ENCODE data around the gene APOB.

Gene APOB

DNA sequence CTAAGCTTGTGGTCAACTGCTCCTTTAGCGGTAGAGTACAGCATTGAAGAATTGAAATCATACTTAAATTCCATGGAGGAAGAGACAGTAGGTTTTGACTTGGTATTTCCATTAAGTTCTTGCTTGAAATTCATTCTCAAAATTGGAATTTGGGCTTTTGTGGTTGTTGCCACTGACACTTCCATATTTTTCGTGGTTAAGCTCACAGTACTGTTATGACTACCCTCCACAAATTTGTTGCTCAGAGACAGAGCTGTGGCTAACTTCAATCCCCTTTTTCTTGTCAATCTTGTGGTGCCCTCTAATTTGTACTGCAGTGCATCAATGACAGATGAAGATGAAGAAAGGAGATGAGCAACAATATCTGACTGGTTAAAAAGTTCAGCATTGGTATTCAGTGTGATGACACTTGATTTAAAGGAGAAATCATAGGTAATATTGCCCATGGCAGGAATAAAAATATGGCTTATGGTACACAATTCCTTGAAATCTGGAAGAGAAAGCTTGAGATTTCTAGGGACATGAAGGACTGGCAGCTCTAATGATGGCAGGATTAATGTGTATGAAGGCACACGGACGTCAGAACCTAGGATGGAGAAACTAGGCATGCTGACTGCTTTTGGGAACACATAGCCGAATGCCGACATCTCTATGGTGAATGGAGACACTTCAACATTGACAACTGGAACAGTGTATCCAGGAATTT lies 37.3 kb downstream of the APOB start:
- Mint-ChIP-seq H3K9me3 (no peaks in the 10 kb centered on the region), H3K36me3 (ENCODE audit: insufficient read depth) (no peaks in the 10 kb centered on the region), H3K27me3 (peaks cover 24% of the 10 kb centered on the region), H3K27ac (ENCODE audit: low read depth) (no peak overlapping the region), H3K4me3 (no peak overlapping the region), H3K4me1 (no peaks in the 10 kb centered on the region)
- ATAC-seq (replicated peaks; ENCODE audit: extremely low read depth, poor library complexity, severe bottlenecking) (no peak), DNase-seq (ENCODE audit: low spot score in 2 of 2) (no peak)

DNA sequence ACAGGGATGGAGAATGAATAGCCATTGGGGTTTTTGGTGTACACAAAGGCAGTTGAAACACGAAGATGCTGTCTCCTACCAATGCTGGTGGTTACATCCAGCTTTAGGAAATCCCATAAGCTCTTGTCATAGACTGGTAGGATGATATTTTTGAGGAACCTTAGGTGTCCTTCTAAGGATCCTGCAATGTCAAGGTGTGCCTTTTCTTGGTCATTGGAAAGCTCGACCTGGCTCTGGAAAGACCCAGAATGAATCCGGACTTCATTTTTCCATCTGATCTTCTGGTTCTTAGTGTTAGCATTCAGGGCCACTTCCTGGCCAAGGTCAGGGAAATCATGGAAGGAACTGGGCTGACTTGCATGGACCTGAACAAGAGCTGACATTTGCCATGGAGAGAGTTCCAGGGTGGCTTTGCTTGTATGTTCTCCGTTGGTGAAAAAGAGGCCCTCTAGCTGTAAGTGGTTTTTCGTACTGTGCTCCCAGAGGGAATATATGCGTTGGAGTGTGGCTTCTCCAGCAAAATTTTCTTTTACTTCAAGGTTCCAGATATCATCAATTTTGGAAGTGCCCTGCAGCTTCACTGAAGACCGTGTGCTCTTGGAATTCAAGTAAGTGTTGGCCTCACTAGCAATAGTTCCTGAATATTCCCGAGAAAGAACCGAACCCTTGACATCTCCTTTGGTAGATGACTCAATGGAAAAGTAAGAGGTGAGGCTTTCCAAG lies 38.0 kb downstream of the APOB start:
- H3K27ac Mint-ChIP-seq (ENCODE audit: low read depth) = no peak overlapping the region
- H3K27me3 Mint-ChIP-seq = peaks cover 24% of the 10 kb centered on the region
- DNase-seq (ENCODE audit: low spot score in 2 of 2) = no peak
- no peak overlapping the region for H3K4me3 Mint-ChIP-seq
- no peaks in the 10 kb centered on the region for H3K9me3 Mint-ChIP-seq
- H3K36me3 Mint-ChIP-seq (ENCODE audit: insufficient read depth) = no peaks in the 10 kb centered on the region
- no peaks in the 10 kb centered on the region for H3K4me1 Mint-ChIP-seq
- no peak for ATAC-seq (replicated peaks; ENCODE audit: extremely low read depth, poor library complexity, severe bottlenecking)

DNA sequence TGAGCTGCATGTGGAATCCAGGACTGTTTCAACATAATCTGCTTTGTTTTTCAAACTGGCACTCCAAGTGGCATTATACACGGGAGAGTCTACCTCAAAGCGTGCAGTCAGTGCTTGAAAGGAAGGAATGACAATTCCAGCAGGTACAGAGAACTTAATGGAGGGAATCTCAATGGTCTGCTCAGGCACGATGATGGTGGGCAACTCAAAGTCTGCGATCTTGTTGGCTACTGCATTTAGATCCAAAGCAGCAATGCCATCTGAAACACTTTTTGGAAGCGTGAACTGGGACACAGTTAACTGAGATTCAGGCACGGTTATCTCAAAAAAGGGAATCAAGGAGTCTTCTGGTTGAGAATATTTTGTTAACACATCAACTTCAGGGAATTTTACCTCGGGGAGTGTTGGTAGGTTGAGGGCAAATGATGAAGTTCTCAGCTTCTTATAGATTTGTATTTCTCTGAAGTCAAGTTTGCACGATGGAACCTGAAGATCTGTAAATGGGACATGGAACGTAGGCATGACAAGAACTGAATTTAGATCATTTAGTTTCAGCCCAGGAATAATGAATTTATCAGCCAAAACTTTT lies 38.7 kb downstream of the APOB start:
- peaks cover 24% of the 10 kb centered on the region for H3K27me3 Mint-ChIP-seq
- no peaks in the 10 kb centered on the region for H3K36me3 Mint-ChIP-seq (ENCODE audit: insufficient read depth)
- H3K4me3 Mint-ChIP-seq = no peak overlapping the region
- no peaks in the 10 kb centered on the region for H3K9me3 Mint-ChIP-seq
- no peaks in the 10 kb centered on the region for H3K4me1 Mint-ChIP-seq
- ATAC-seq (replicated peaks; ENCODE audit: extremely low read depth, poor library complexity, severe bottlenecking) = no peak
- DNase-seq (ENCODE audit: low spot score in 2 of 2) = no peak
- H3K27ac Mint-ChIP-seq (ENCODE audit: low read depth) = no peak overlapping the region

DNA sequence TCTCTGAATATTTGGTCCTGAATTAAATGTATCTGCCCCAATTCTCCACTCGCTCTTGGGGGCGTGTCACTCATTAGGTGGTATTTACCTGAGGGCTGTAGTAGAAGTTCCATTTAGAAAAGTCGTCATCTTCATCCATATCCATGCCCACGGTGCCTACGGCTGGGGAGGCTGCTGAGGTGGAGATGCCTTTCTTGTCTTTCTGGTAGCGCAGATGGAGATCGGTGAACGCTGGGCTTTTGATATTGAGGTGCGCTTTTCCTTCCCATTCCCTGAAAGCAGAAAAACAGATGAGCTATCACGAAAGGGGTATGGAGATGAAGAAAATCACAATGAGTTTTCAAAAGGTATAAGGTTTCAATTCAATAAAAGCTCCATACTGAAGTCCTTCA lies 39.7 kb downstream of the APOB start:
- no peak overlapping the region for H3K27ac Mint-ChIP-seq (ENCODE audit: low read depth)
- peaks cover 24% of the 10 kb centered on the region for H3K27me3 Mint-ChIP-seq
- no peaks in the 10 kb centered on the region for H3K36me3 Mint-ChIP-seq (ENCODE audit: insufficient read depth)
- no peak overlapping the region for H3K4me3 Mint-ChIP-seq
- no peaks in the 10 kb centered on the region for H3K4me1 Mint-ChIP-seq
- H3K9me3 Mint-ChIP-seq = no peaks in the 10 kb centered on the region
- ATAC-seq (replicated peaks; ENCODE audit: extremely low read depth, poor library complexity, severe bottlenecking) = no peak
- no peak for DNase-seq (ENCODE audit: low spot score in 2 of 2)

DNA sequence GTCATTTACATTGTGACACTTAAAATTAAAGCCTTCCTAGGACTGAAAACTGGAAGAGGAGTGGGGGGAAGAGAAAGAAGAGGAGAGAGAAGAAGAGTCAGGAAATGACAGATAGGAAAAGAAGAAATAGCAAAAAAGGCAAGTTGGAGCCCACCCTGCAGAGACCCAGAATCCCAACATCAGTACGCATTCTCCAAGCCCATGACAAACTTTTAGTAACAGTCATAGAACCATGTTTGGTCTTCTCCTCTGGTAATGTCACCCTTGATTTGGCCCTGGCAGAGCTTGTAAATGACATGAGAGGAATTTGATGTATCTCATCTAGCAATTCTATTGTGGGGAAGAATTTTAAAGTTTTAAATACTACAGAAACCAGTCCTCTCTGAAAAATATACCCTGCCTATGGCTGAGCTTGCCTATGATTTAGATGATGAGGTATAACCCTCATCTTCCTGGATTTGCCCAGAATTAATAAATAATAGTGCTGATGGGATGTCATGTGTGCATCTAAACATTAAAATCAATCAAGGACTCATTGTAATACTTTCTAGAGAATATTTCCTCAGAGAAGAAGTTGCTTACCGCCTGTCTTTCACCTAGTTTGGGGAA lies 40.2 kb downstream of the APOB start:
- ATAC-seq (replicated peaks; ENCODE audit: extremely low read depth, poor library complexity, severe bottlenecking) = no peak
- Mint-ChIP-seq H3K9me3 (no peaks in the 10 kb centered on the region), H3K4me1 (no peaks in the 10 kb centered on the region), H3K27me3 (peaks cover 24% of the 10 kb centered on the region), H3K36me3 (ENCODE audit: insufficient read depth) (no peaks in the 10 kb centered on the region), H3K4me3 (no peak overlapping the region), H3K27ac (ENCODE audit: low read depth) (no peak overlapping the region)
- DNase-seq (ENCODE audit: low spot score in 2 of 2) = no peak

DNA sequence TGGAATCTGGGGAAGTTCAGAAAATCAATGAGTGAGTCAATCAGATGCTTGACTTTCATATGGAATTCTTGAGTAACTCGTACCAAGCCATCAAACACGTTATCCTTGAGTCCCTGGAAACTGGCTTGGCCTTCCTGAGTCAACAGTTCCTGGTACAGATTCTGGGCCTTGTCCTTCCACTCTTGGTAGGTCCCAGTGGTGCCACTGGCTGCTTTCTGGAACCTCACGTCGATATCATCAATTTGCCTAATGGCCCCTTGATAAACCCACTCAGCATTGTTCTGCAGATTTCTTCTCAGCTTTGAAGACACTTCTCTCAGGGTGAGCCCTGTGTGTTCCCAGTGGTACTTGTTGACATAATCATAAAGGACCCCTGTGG lies 41.1 kb downstream of the APOB start:
- H3K27ac Mint-ChIP-seq (ENCODE audit: low read depth) = no peak overlapping the region
- ATAC-seq (replicated peaks; ENCODE audit: extremely low read depth, poor library complexity, severe bottlenecking) (no peak), DNase-seq (ENCODE audit: low spot score in 2 of 2) (no peak)
- no peaks in the 10 kb centered on the region for H3K36me3 Mint-ChIP-seq (ENCODE audit: insufficient read depth)
- H3K4me3 Mint-ChIP-seq = no peak overlapping the region
- H3K9me3 Mint-ChIP-seq = no peaks in the 10 kb centered on the region
- H3K4me1 Mint-ChIP-seq = no peaks in the 10 kb centered on the region
- H3K27me3 Mint-ChIP-seq = peaks cover 15% of the 10 kb centered on the region

DNA sequence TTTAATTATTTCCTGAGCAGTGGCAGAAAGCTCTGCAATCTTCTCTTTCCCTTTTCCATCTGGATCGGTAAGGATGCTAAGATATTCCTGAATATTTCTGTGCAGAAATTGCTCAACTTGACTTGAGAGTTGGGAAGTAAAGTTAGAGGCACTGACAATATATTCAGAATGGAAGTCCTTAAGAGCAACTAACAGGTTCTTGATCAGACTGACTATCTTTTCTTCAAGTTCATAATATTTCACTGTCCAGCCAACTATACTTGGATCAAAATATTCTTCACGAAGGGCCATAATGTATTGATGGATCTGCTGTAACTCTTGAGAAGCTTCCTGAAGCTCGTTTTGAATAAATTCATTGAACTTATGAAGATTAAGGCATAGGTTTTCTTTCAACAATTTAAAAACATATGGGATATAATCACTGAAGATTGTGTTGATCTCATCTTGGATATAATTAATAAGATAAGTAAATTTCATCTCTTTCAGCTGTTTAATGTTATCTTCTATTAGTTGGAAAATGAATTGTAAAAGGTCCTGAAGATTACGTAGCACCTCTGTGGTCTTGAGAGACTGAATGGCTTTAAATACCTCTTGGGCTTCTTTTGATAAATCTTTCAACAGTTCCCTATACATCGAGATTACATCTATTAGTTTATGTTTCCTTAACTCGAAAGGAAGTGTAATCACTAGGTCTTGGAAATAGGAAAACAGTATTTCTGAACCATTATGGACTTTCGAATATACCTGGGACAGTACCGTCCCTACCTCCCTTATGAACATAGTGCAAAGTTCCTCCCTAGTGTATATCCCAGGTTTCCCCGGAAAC lies 41.7 kb downstream of the APOB start:
- Mint-ChIP-seq H3K4me1 (no peaks in the 10 kb centered on the region), H3K27me3 (peaks cover 14% of the 10 kb centered on the region), H3K36me3 (ENCODE audit: insufficient read depth) (no peaks in the 10 kb centered on the region), H3K4me3 (no peak overlapping the region), H3K27ac (ENCODE audit: low read depth) (no peak overlapping the region), H3K9me3 (no peaks in the 10 kb centered on the region)
- DNase-seq (ENCODE audit: low spot score in 2 of 2) (no peak), ATAC-seq (replicated peaks; ENCODE audit: extremely low read depth, poor library complexity, severe bottlenecking) (no peak)

DNA sequence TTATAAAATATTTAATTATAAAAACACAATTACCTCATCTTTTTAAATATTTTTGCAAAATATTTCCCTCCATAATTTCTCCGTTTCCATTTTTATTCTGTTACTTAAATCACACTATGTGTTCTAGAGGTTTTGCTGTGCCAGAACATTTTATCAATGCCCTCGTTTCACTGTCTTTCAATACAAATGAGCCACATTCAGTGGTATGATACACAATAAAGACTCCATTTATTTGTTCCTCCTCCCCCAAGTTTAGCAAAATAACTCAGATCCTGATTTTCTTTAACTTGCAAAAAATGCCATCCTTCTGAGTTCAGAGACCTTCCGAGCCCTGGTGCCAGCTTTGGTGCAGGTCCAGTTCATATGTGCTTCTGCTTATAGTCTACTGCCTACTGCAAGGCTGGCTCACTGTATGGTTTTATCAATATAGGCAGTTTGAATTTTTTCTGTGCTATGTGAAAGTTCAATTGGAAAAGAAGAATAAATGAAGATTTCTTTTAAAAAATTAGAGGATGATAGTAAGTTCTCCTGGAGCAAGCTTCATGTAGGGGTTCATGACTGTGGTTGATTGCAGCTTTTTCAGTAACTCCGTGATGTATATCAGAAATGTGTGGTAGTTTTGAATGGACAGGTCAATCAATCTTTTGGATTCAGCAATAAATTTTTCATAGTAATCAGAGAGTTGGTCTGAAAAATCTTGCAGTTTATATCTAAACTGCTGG lies 42.5 kb downstream of the APOB start:
- Mint-ChIP-seq H3K27ac (ENCODE audit: low read depth) (no peak overlapping the region), H3K4me3 (no peak overlapping the region), H3K9me3 (no peaks in the 10 kb centered on the region), H3K27me3 (peaks cover 14% of the 10 kb centered on the region), H3K4me1 (no peaks in the 10 kb centered on the region), H3K36me3 (ENCODE audit: insufficient read depth) (no peaks in the 10 kb centered on the region)
- DNase-seq (ENCODE audit: low spot score in 2 of 2) (no peak), ATAC-seq (replicated peaks; ENCODE audit: extremely low read depth, poor library complexity, severe bottlenecking) (no peak)

DNA sequence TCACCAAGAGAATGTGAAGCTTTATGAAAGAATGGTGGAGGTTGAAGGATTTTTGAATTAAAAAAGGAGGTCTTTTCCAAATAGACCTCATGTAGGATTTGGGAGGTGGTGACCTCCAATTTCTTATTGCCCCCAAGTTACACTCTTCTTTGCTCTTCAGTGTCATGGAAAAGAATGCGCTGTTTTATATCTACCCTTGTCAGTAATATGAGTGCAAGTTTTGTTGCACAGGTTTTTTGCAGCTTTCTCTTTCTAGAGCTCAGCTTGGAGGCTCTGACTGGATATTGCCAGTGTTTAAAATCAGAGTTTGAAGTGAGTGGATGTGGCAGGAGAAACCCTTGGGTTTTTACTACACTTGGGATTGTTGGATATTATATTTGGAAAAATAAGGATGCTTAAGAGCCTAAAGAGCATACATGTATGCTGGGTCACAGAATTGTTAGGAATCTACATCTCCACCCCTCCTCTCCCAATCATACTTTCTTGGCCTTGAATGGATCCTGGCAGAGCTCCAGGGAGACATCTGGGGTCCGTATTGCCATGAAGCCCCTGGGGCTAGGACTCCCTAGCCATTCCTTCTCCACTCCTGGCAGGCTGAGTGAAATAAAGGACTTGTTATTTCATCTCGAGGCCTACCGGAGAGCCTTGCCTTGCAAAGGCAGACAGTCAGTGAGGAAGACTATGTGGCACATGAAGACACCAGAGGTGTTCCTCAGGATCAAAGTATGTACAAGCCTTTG lies 43.8 kb downstream of the APOB start:
- Mint-ChIP-seq H3K27ac (ENCODE audit: low read depth) (no peak overlapping the region), H3K27me3 (peaks cover 14% of the 10 kb centered on the region), H3K4me1 (no peaks in the 10 kb centered on the region), H3K9me3 (no peaks in the 10 kb centered on the region), H3K36me3 (ENCODE audit: insufficient read depth) (no peaks in the 10 kb centered on the region), H3K4me3 (no peak overlapping the region)
- ATAC-seq (replicated peaks; ENCODE audit: extremely low read depth, poor library complexity, severe bottlenecking) (no peak), DNase-seq (ENCODE audit: low spot score in 2 of 2) (no peak)

DNA sequence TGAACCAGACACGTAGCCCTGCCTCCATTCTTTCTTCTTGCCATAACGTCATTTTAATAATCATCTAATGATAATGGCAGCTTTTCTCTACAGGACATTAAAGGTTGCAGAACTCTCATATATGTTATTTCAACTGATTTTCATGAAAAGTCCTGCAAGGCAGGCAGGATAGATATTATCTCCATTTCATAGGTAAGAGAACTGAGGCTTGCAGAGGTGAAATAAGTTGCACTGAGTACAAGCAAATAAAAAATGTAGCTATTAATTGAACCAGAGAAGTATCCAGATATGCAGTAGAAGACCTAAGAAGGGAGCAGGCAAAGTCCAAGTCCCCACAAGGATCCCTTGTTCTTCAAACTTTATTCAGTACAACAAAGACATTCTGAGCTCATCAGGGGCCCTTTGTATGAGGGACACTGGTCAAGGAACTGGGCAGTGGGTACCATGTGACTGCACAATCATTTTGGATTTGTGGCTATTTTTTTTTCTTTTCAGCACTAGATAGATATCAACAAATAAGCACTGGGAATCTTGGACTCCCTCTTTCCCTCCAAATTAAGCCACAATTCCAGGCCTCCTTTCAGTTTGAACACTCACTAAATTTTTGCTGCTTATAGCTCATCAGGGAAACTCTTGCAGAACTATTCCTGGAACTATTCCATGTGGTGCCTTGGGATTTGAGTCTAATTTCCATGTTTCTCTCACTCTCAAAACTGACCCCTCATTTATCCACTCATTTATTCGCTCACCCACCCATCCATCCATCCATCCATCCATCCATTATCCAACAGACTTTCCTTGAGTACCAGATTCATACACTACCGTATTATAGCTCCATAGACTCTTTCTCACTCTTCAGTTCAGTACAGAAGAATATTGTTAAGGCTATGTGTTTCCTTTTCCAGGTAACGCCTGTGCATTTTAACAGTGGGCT lies 44.6 kb downstream of the APOB start:
- ATAC-seq (replicated peaks; ENCODE audit: extremely low read depth, poor library complexity, severe bottlenecking) (no peak), DNase-seq (ENCODE audit: low spot score in 2 of 2) (no peak)
- Mint-ChIP-seq H3K27me3 (peaks cover 14% of the 10 kb centered on the region), H3K4me3 (no peak overlapping the region), H3K36me3 (ENCODE audit: insufficient read depth) (no peaks in the 10 kb centered on the region), H3K4me1 (no peaks in the 10 kb centered on the region), H3K27ac (ENCODE audit: low read depth) (no peak overlapping the region), H3K9me3 (no peaks in the 10 kb centered on the region)
